ENCODE results near the gene MEIS2. TPM values are rescaled to one million over a fixed set of nuclear protein-coding genes. Genes with fewer than 3 reads are reported as not detected.

MEIS2 gene
- total RNA-seq, 1 donor from 2014 or later: 35.6 TPM

DNA sequence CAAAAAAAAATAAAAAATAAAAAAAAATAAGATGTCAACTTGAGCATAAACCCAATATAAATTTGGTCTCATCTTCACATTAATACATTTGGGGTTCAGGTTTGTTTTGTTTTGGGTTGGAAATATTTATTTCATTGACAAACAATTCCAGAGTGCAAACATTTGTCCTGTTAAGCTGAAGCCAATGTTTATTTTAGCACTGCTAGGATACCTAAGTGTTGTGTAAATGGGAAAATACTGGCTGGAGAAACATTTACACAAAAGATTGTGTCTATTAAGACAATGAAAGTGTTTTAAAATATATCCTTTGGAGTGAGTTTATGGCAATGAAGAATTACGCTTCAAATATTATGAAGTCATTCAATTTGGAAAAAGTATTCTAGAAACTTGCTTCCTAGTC, 91.1 kb downstream of the MEIS2 start:
- Histone ChIP-seq H3K9ac (ENCODE audit: low read length) (no peak overlapping the region), H2AFZ (ENCODE audit: low read depth, low read length) (no peak overlapping the region), H3K27ac (ENCODE audit: low read depth, low read length) (no peak overlapping the region), H3K4me2 (ENCODE audit: low read length) (no peak overlapping the region), H3K4me3 (ENCODE audit: insufficient read depth, low read depth, low read length) (no peak overlapping the region), H3K9me3 (ENCODE audit: insufficient read depth, low read depth, low read length) (no peaks in the 10 kb centered on the region), H3K27me3 (ENCODE audit: insufficient read depth, low read length) (no peaks in the 10 kb centered on the region), H3K36me3 (ENCODE audit: insufficient read depth, low read length) (peaks cover 3% of the 10 kb centered on the region), H4K20me1 (ENCODE audit: insufficient read depth, low read length) (peaks cover 20% of the 10 kb centered on the region), H3K4me1 (ENCODE audit: insufficient read depth, low read length) (peaks cover under 1% of the 10 kb centered on the region), H3K79me2 (ENCODE audit: insufficient read depth, low read length) (peaks cover 30% of the 10 kb centered on the region)
- Mint-ChIP-seq H3K4me3 (ENCODE audit: unreplicated experiment) (no peak overlapping the region), H3K36me3 (ENCODE audit: low read depth, unreplicated experiment) (peaks cover 9% of the 10 kb centered on the region), H3K27ac (ENCODE audit: unreplicated experiment) (no peak overlapping the region), H3K27me3 (ENCODE audit: low read depth, unreplicated experiment) (no peaks in the 10 kb centered on the region), H3K4me1 (ENCODE audit: low read depth, unreplicated experiment) (peaks cover 4% of the 10 kb centered on the region), H3K9me3 (ENCODE audit: unreplicated experiment) (no peaks in the 10 kb centered on the region)
- no peak for TF ChIP-seq EZH2 (IDR thresholded peaks at IDR 0.05; ENCODE audit: insufficient read depth, low read length)
- TF ChIP-seq, protein P1, sequence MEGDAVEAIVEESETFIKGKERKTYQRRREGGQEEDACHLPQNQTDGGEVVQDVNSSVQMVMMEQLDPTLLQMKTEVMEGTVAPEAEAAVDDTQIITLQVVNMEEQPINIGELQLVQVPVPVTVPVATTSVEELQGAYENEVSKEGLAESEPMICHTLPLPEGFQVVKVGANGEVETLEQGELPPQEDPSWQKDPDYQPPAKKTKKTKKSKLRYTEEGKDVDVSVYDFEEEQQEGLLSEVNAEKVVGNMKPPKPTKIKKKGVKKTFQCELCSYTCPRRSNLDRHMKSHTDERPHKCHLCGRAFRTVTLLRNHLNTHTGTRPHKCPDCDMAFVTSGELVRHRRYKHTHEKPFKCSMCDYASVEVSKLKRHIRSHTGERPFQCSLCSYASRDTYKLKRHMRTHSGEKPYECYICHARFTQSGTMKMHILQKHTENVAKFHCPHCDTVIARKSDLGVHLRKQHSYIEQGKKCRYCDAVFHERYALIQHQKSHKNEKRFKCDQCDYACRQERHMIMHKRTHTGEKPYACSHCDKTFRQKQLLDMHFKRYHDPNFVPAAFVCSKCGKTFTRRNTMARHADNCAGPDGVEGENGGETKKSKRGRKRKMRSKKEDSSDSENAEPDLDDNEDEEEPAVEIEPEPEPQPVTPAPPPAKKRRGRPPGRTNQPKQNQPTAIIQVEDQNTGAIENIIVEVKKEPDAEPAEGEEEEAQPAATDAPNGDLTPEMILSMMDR (IDR thresholded peaks at IDR 0.05; ENCODE audit: insufficient read depth, low read depth, low read length): no peak
- FAIRE-seq (no peak), DNase-seq (ENCODE audit: low read depth) (no peak)

DNA sequence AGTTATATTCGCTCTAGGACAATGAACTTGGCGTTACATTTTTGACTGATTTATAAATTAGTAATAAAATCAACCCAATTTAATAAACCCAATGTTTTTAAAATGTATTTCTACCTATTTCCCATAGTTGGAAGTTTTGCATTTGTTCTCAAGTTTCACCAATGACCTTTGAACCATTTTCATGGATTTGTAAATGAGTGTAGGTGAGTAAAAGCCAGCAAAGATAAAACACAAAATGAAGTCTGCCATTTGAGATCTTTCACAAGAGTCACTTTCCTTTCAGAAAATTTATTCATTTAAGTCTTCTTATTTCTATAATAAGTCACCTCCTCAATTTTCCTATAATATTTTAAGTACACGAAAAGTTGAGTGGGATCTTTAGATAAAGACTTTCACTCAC, 92.1 kb downstream of the MEIS2 start:
- Histone ChIP-seq H3K4me1 (ENCODE audit: insufficient read depth, low read length) (no peaks in the 10 kb centered on the region), H3K79me2 (ENCODE audit: insufficient read depth, low read length) (peaks cover 23% of the 10 kb centered on the region)
- H3K9me3 Mint-ChIP-seq (ENCODE audit: unreplicated experiment): peaks cover 2% of the 10 kb centered on the region

DNA sequence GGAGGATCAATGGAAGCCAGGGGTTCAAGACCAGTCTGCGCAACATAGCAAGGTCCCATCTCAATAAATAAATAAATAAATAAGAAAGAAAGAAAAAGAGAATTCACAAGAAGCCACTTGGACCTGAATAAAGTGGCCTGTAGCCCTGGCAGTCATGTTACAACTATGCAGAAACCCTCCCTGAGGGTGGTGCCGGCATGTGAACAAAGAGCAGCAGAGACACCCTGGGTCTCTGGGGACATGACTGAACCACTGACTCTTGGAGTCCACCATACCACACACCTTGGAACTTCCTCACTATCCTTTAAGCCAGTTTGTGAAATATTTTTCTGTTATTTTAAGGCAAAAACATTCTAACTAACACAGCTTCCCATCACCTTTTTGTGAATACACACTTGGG, 93.0 kb downstream of the MEIS2 start:
- Histone ChIP-seq H2AFZ (ENCODE audit: low read depth, low read length) (no peak overlapping the region), H4K20me1 (ENCODE audit: insufficient read depth, low read length) (peaks cover 15% of the 10 kb centered on the region), H3K27me3 (ENCODE audit: insufficient read depth, low read length) (no peaks in the 10 kb centered on the region), H3K9me3 (ENCODE audit: insufficient read depth, low read depth, low read length) (no peaks in the 10 kb centered on the region), H3K4me1 (ENCODE audit: insufficient read depth, low read length) (no peaks in the 10 kb centered on the region), H3K9ac (ENCODE audit: low read length) (no peak overlapping the region), H3K4me3 (ENCODE audit: insufficient read depth, low read depth, low read length) (no peak overlapping the region), H3K36me3 (ENCODE audit: insufficient read depth, low read length) (no peaks in the 10 kb centered on the region), H3K4me2 (ENCODE audit: low read length) (no peak overlapping the region), H3K27ac (ENCODE audit: low read depth, low read length) (no peak overlapping the region), H3K79me2 (ENCODE audit: insufficient read depth, low read length) (peaks cover 19% of the 10 kb centered on the region)
- no peak for FAIRE-seq
- Mint-ChIP-seq H3K4me3 (ENCODE audit: unreplicated experiment) (no peak overlapping the region), H3K9me3 (ENCODE audit: unreplicated experiment) (peaks cover 2% of the 10 kb centered on the region), H3K27ac (ENCODE audit: unreplicated experiment) (no peak overlapping the region), H3K27me3 (ENCODE audit: low read depth, unreplicated experiment) (no peaks in the 10 kb centered on the region), H3K4me1 (ENCODE audit: low read depth, unreplicated experiment) (peaks cover 2% of the 10 kb centered on the region), H3K36me3 (ENCODE audit: low read depth, unreplicated experiment) (peaks cover 9% of the 10 kb centered on the region)
- TF ChIP-seq EZH2 (IDR thresholded peaks at IDR 0.05; ENCODE audit: insufficient read depth, low read length): no peak
- TF ChIP-seq, protein P1 (IDR thresholded peaks at IDR 0.05; ENCODE audit: insufficient read depth, low read depth, low read length): no peak
- no peak for DNase-seq (ENCODE audit: low read depth)

More for the DNA sequence above, 92.1 kb downstream of the MEIS2 start:
- no peak overlapping the region for H3K27ac ChIP-seq (ENCODE audit: low read depth, low read length)
- no peak overlapping the region for H3K9ac ChIP-seq (ENCODE audit: low read length)
- H3K4me3 ChIP-seq (ENCODE audit: insufficient read depth, low read depth, low read length): no peak overlapping the region
- no peak overlapping the region for H3K4me3 Mint-ChIP-seq (ENCODE audit: unreplicated experiment)
- no peak overlapping the region for H3K27ac Mint-ChIP-seq (ENCODE audit: unreplicated experiment)
- peaks cover 9% of the 10 kb centered on the region for H3K36me3 Mint-ChIP-seq (ENCODE audit: low read depth, unreplicated experiment)
- no peaks in the 10 kb centered on the region for H3K36me3 ChIP-seq (ENCODE audit: insufficient read depth, low read length)
- no peaks in the 10 kb centered on the region for H3K27me3 ChIP-seq (ENCODE audit: insufficient read depth, low read length)
- H3K9me3 ChIP-seq (ENCODE audit: insufficient read depth, low read depth, low read length): no peaks in the 10 kb centered on the region
- peaks cover 2% of the 10 kb centered on the region for H3K4me1 Mint-ChIP-seq (ENCODE audit: low read depth, unreplicated experiment)
- TF ChIP-seq, protein P1 (IDR thresholded peaks at IDR 0.05; ENCODE audit: insufficient read depth, low read depth, low read length): no peak
- no peak for TF ChIP-seq EZH2 (IDR thresholded peaks at IDR 0.05; ENCODE audit: insufficient read depth, low read length)
- H3K4me2 ChIP-seq (ENCODE audit: low read length): no peak overlapping the region
- DNase-seq (ENCODE audit: low read depth) (no peak), FAIRE-seq (no peak)
- H2AFZ ChIP-seq (ENCODE audit: low read depth, low read length): no peak overlapping the region
- H3K27me3 Mint-ChIP-seq (ENCODE audit: low read depth, unreplicated experiment): no peaks in the 10 kb centered on the region
- peaks cover 16% of the 10 kb centered on the region for H4K20me1 ChIP-seq (ENCODE audit: insufficient read depth, low read length)

All from astrocyte (in vitro differentiated cells and primary cell).